ENCODE measurements around the gene TMED4.

GRCh38 chr7:44540592-44541027 lies 41.4 kb downstream of the TMED4 start:
- TF ChIP-seq CTCF (IDR thresholded peaks at IDR 0.05), result no peak
- no peak for TF ChIP-seq EZH2 (IDR thresholded peaks at IDR 0.05; ENCODE audit: borderline replicate concordance, insufficient read depth, low read depth, low read length, poor library complexity, severe bottlenecking)

All from B cell (primary cell).